GM12892 (cell line): ENCODE data around the gene ANKS1B.

Experiments
- POLR2A ChIP-seq: IDR thresholded peaks from 2 replicates; pipeline ENCODE4 v1.6.1; 2011; ENCODE audit warnings: low read depth, low read length, control low read depth
- POLR2AphosphoS5 ChIP-seq: IDR thresholded peaks from 2 replicates; pipeline ENCODE4 v1.6.1; 2011; ENCODE audit warnings: low read depth, low read length, control low read depth

- no peak for TF ChIP-seq POLR2A
- TF ChIP-seq POLR2AphosphoS5 = no peak
Measured at GRCh38 chr12:98735821-98736220, 1248.9 kb downstream of the ANKS1B start.
